ENCODE data around the gene FAN1.
"Not testable (repeated sequence)": the region's sequence is repeated elsewhere in the genome, so short reads cannot be mapped to it uniquely, and the experiment has no call there.

Gene FAN1

DNA sequence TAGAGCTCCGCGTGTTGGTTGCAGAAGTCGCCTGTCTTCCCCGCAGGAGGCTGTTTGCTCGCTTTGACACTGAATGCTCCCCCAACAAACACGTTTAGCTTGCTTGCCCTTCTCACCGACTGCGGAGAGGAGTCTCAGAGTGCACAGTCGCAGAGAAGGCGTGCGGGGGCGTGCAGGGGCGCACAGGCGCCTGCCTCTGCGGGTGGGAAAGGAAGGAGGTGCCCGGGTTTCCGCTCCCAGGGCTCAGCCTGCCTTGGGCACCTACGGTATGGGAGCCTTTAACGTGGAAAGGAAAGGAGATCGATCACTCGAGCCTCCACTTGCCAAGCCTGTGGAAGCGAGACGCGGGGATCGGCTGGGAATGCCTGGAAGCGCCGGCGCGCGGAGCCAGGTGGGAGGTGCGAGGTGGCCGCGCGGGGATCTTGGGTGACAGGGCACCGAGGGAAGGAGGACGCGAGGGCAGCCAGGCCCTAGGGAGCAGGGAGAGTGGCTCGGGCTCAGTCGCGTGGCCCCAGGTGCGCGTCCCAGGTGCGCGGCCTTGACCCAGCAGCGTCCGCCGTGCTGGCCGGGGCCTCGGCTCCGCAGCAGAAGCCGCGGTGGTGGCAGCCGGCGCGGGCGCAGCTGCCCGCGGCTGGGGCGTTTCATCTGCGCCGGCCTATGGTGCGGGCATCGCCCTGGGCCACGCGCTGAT is at the start of gene FAN1:
Gene FAN1, plus strand, starts transcription at position 419 of the 691 bp plus-strand sequence. CDS start 749 bp downstream, outside the sequence.
- peak; percentile 75 for DNase-seq (ENCODE audit: low read depth)

GRCh38 chr15:30859091-30859874 is 44.4 kb upstream of the FAN1 start:
- DNase-seq (ENCODE audit: low read depth) = no peak

- no peak for DNase-seq (ENCODE audit: low read depth)
These were observed 38.5 kb upstream of the FAN1 start for GRCh38 chr15:30865257-30865656.

GRCh38 chr15:30870681-30871080 is 33.0 kb upstream of the FAN1 start:
- no peak for DNase-seq (ENCODE audit: low read depth)

DNA sequence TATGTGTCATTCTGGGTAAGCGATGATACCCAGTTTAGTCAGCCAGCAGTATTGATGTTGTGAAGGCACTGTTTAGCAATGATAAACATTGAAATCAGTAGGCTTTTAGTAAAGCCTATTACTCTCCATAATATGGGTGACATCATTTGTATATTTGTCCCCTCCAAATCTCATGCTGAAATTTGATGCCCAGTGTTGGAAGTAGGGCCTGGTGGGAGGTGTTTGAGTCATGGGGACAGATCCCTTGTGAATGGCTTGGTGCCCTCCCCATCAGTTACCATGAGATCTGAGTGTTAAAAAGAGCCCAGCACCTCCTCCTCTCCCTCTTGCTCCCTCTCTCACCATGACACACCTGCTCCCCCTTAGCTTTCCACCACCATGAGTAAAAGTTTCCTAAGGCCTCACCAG is 31.4 kb upstream of the FAN1 start:
- no peak for DNase-seq (ENCODE audit: low read depth)

DNA sequence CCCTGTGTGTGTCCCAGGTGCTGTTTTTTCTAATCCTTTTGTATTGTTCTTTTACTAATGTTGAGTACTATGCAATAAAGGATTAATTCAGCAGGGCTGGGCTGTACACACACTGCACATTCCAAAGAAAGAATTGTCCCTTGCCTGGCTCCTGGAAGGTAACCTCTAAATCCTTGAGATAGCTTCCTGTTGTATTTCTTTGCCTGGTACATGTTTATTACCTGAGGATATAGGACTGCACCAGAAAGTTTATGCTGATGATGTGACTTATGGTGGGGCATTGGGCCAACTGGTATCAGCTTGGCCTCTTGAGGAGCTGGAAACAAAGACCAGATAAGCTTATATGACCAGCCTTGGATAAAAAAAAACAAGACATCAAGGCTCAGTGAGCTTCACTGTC is 26.6 kb upstream of the FAN1 start:
- DNase-seq (ENCODE audit: low read depth) = no peak

DNA sequence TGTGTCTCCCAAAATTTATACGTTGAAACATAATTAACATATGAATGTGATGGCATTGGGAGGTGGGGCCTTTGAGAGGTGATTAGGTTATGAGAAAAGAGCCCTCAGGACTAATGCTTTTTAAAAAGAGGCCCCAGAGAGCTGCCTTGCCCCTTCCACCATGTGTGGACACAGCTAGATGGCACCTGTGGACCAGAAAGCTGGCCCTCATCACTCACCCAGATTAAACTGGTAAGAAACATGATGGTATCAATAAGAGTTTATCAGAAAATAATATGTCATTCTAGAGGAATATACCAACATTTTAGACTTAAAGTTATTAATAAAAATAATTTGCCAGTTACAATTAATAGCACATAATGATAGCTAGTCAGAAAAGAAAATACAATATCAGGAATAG is 25.2 kb upstream of the FAN1 start:
- DNase-seq (ENCODE audit: low read depth) = no peak

- peak; percentile 26 for DNase-seq (ENCODE audit: low read depth)
These were observed 20.8 kb upstream of the FAN1 start for GRCh38 chr15:30882849-30883433.

GRCh38 chr15:30883666-30884065 is 20.0 kb upstream of the FAN1 start:
- not testable (repeated sequence) for DNase-seq (ENCODE audit: low read depth)

DNA sequence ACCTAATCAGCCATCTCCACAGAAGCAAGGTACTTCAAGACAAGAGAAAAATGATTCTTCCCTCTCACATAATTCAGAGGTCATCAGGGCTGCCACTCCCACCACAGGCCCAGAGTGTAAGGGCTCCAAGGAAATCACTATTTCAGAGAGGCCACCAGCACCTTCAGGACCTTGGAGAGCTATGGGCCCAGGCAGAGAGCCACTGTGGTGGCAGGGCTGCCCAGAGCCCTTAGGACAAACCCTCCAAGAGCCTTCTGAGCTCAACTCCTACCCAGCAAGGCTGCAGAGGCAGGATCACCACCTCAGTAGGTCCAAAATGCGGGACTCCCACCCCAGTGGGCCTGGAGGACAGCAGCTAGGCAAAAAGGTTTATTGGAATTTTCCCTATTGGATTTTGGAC is 17.9 kb upstream of the FAN1 start:
- DNase-seq (ENCODE audit: low read depth) = no peak

GRCh38 chr15:30889196-30889595 is 14.5 kb upstream of the FAN1 start:
- DNase-seq (ENCODE audit: low read depth) = no peak

DNA sequence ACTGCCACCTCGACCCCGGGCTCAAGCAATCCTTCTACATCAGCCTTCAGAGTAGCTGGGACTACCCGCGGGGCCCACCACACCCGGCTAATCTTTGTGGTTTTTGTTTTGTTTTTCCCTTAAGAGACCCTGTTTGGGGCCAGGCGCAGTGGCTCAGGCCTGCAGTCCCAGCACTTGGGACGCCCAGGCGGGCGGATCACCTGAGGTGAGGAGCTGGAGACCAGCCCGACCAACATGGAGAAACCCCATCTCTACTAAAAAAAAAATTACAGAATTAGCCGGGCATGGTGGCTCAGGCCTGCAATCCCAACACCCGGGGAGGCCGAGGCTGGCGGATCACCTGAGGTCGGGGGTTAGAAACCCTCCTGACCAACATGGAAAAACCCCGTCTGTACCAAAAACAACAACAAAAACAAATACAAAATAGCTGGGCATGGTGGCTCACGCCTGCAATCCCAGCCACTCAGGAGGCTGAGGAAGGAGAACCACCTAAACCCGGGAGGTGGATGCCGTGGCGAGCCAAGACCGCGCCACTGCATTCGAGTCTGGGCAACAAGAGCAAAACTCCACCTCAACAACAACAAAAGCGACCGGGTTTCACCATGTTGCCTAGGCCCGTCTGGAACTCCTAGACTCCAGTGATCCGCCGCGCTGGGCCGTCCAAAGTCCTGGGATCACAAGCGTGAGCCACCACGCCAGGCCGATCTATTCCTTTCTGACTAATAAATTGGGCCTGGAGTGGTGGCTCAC is 8.1 kb upstream of the FAN1 start:
- DNase-seq (ENCODE audit: low read depth) = no peak

DNA sequence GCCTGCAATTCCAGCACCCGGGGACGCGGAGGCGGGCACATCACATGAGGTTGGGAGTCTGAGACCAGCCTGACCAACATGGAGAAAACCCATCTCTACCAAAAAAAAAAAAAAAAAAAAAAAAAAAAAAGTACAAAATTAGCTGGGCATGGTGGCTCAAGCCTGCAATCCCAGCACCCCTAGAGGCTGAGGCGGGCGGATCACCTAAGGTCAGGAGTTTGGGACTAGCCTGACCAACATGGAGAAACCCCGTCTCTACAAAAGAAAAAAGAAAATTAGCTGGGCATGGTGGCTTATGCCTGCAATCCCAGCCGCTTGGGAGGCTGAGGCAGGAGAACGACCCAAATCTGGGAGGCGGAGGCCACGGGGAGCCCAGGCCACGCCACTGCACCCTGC is 7.5 kb upstream of the FAN1 start:
- DNase-seq (ENCODE audit: low read depth) = no peak

GRCh38 chr15:30901889-30902288 is 1.8 kb upstream of the FAN1 start:
- no peak for DNase-seq (ENCODE audit: low read depth)

- DNase-seq (ENCODE audit: low read depth) = no peak
These were observed 1.1 kb downstream of the FAN1 start for GRCh38 chr15:30904812-30905211.

DNA sequence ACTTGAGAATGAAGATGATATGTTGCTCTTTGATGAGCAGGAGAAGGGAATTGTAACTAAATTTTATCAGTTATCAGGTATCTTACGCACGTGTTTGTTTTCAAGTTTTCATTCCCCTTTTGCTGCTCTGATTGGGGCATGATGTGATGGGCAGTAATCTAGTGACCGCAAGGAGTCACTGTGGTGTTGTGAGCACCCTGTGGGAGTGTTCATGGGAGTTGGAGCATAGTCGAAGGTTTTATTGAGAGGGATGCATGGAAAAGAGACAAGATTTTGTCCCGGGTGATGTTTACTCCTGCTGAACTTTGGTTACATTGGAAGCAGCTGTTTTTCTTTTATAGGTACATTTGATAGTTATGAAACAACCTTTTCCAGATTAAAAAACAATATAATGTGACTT is 2.1 kb downstream of the FAN1 start:
- no peak for DNase-seq (ENCODE audit: low read depth)

DNA sequence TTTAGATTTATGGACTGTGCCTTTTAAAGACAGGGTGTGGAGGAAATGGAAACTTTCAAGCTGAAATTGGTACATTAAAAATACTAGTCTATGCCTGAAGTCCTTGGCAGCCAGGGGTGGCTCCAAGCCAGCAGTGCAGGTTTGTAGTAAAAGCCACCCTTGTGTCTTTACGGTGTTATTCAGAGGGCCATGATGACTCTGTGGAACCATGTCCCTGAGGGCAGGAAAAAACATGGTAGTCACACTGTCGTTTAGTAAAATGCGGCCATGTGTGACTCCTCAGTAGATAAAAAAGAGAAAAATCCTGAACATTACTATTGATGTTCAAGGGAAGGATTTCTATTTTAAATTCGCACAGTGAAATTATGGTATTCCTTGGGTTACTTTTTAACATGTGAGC is 2.7 kb downstream of the FAN1 start:
- no peak for DNase-seq (ENCODE audit: low read depth)

DNA sequence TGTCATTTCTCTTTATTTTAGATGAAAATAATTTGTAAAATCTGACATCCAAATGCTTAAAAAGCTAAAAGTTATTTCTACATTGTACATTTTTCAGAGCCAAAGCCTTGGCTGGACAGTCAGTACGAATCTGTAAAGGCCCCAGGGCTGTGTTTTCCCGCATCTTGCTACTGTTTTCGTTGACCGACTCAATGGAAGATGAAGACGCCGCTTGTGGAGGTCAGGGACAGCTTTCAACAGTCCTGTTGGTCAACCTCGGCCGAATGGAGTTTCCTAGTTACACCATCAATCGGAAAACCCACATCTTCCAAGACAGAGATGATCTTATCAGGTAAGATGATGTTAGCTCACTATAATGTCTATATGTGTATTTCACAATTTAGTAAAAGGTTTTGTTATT is 10.0 kb downstream of the FAN1 start:
- no peak for DNase-seq (ENCODE audit: low read depth)

DNA sequence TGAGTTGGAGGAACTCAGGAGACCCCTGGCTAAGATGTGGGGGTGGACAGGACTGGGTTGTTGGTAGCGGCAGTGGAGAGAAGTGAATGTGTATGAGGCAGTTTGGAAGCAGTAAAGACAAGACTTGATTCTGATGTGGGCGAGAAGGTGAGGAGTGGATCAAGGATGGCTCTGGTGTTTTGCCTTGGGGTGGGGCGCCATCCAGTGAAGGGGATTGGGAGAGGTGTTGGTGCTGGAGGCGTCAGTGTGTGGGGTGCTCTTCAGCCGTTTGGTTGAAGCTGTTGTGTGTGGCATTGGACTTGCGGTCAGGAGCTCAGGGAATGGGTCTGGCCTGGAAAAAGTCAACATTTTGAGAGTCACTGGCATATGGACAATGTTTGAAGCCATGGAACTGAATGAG is 13.3 kb downstream of the FAN1 start:
- no peak for DNase-seq (ENCODE audit: low read depth)

GRCh38 chr15:30917675-30918074 is 14.0 kb downstream of the FAN1 start:
- DNase-seq (ENCODE audit: low read depth) = no peak

DNA sequence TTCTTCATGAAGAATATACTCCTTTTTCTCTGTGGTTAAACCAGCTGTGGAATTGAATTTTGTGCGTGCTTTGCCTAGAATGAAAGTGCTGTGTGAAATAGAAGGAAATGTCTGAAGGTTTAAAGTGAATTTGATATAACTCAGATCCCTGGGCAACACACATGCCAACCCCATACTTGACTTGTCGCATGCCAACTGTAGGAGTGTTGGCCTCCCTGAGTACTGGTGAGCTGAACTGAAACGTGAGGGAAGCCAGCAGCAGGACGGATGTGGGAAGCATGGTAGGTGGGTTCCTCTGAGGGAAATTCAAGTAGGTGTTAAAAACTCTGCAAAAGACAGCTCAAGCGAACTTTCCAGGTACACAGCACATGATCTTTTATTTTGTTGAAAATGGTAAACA is 14.7 kb downstream of the FAN1 start:
- DNase-seq (ENCODE audit: low read depth) = no peak

GRCh38 chr15:30919877-30920550 is 16.3 kb downstream of the FAN1 start:
- no peak for DNase-seq (ENCODE audit: low read depth)
